Cerebellar nuclear complex (tissue), 1 donor: ENCODE results near the gene NAT16.
"Not testable (repeated sequence)": the region's sequence is repeated elsewhere in the genome, so short reads cannot be mapped to it uniquely, and the experiment has no call there.

Experiments
- DNase-seq, 2 experiments: peaks; one replicate each; lab custom pipeline; 2025; lab: John Stamatoyannopoulos, UW

NAT16 gene

GRCh38 chr7:101201695-101202602 is 21.9 kb upstream of the NAT16 start:
- no peak for DNase-seq

- DNase-seq = no peak
Observed at GRCh38 chr7:101200862-101201599, 20.9 kb upstream of the NAT16 start, which contains the start of gene MOGAT3. Gene MOGAT3, minus strand, starts transcription at chr7:101201036. Its CDS starts 182 bp downstream, at chr7:101200854.

GRCh38 chr7:101200504-101200861 is 20.4 kb upstream of the NAT16 start:
- DNase-seq = no peak

GRCh38 chr7:101199522-101199921 is 19.4 kb upstream of the NAT16 start:
- DNase-seq = not testable (repeated sequence)

- no peak for DNase-seq
Observed at GRCh38 chr7:101198476-101198875, 18.4 kb upstream of the NAT16 start.

- DNase-seq = no peak
Observed at GRCh38 chr7:101197991-101198390, 17.9 kb upstream of the NAT16 start.

- DNase-seq = no peak
Observed at GRCh38 chr7:101195884-101196283, 15.8 kb upstream of the NAT16 start.

- no peak for DNase-seq
Observed at GRCh38 chr7:101189109-101189508, 9.0 kb upstream of the NAT16 start.

GRCh38 chr7:101186844-101187428 is 6.8 kb upstream of the NAT16 start:
- no peak for DNase-seq

- DNase-seq = no peak
Observed at GRCh38 chr7:101186194-101186593, 6.1 kb upstream of the NAT16 start.

- no peak for DNase-seq
Observed at GRCh38 chr7:101185258-101185839, 5.3 kb upstream of the NAT16 start.

GRCh38 chr7:101179713-101180112 is 380 bp downstream of the NAT16 start:
- no peak for DNase-seq

- DNase-seq = no peak
Observed at GRCh38 chr7:101179117-101179516, 976 bp downstream of the NAT16 start.

GRCh38 chr7:101177644-101178043 is 2.4 kb downstream of the NAT16 start:
- no peak for DNase-seq

GRCh38 chr7:101175664-101176063 is 4.4 kb downstream of the NAT16 start:
- no peak for DNase-seq

GRCh38 chr7:101174322-101174854 is 5.7 kb downstream of the NAT16 start:
- DNase-seq = no peak

GRCh38 chr7:101173752-101174244 is 6.3 kb downstream of the NAT16 start:
- no peak for DNase-seq

GRCh38 chr7:101172854-101173751 is 7.0 kb downstream of the NAT16 start:
- DNase-seq = no peak

- no peak for DNase-seq
Observed at GRCh38 chr7:101172005-101172853, 7.9 kb downstream of the NAT16 start.

GRCh38 chr7:101171442-101171837 is 8.7 kb downstream of the NAT16 start:
- no peak for DNase-seq
